HCT116 (cell line): ENCODE measurements around the gene P2RX7. TPM values are rescaled to one million over a fixed set of nuclear protein-coding genes. Genes with fewer than 3 reads are reported as not detected.

ENCODE experiments used
- ATAC-seq: fragments of 200-7000 bp; cut with Tn5 transposase; 2 replicates; pipeline ENCODE4 v1.9.1; 2020; ENCODE audit warnings: mild to moderate bottlenecking, moderate library complexity
- BruUV-seq: library from RNA; stranded (reverse); fragments of 400-500 nt; replicated peaks from 2 replicates; lab custom pipeline; 2021; lab: Mats Ljungman, UMichigan
- CTCF ChIA-PET: fragments of 300-600 bp; sonication (Branson Sonifier 250); formaldehyde crosslinking; loops from one replicate; lab custom pipeline; 2021; ENCODE audit warnings: antibody characterized with exemption; lab: Charles Lee
- POLR2A ChIA-PET: fragments of 300-600, 350-600 bp; sonication (Branson Sonifier 250); formaldehyde crosslinking; loops from one replicate; lab custom pipeline; 2021; ENCODE audit warnings: antibody characterized with exemption; lab: Charles Lee
- RAD21 ChIA-PET, 2 experiments: fragments of 300-600 bp; sonication (Branson Sonifier 250); formaldehyde crosslinking; loops; one replicate each; lab custom pipeline; 2023; ENCODE audit warnings: low total read pairs in 2 of 2; ENCODE audit not compliant: uncharacterized antibody in 2 of 2, unreplicated experiment in 2 of 2, low non-redundant PET in 1 of 2; lab: Charles Lee
- DNase-seq: peaks from one replicate; pipeline ENCODE4 v3.0.0-alpha.2; 2010; ENCODE audit warnings: low read depth, low spot score
- H2AFZ ChIP-seq: fragments of 200-600 bp; shearing (Covaris generic), sonication (generic); 2 replicates; pipeline ENCODE4 v1.6.1; 2017; ENCODE audit warnings: low read depth, mixed run types, mixed read lengths, antibody characterized with exemption, low read length; ENCODE audit not compliant: poor library complexity, severe bottlenecking
- H3K27ac ChIP-seq: 2 replicates; pipeline ENCODE4 v1.5.1; 2012; ENCODE audit warnings: low read depth, low read length
- H3K27me3 ChIP-seq: fragments of 200-600 bp; sonication (generic); 2 replicates; pipeline ENCODE4 v1.6.1; 2016; ENCODE audit warnings: mixed run types, low read length, mixed read lengths; ENCODE audit not compliant: insufficient read depth
- H3K36me3 ChIP-seq, 2 experiments: fragments of 200-500 bp in 1 of 2; fragments of 200-600 bp in 1 of 2; sonication (Bioruptor generic) in 1 of 2; sonication (generic) in 1 of 2; 2 replicates each; pipeline versions ENCODE4 v1.5.1 to v1.6.1; 2014 to 2016; ENCODE audit warnings: low read length in 2 of 2, inconsistent platforms in 1 of 2, mixed read lengths in 1 of 2, mixed run types in 1 of 2; ENCODE audit not compliant: insufficient read depth in 2 of 2, control insufficient read depth in 1 of 2
- H3K4me1 ChIP-seq, 2 experiments: fragments of 200-600 bp in 1 of 2; sonication (generic) in 1 of 2; 2 replicates each; pipeline versions ENCODE4 v1.5.1 to v1.6.1; 2012 to 2017; ENCODE audit warnings: low read length in 2 of 2, inconsistent platforms in 1 of 2, mild to moderate bottlenecking in 1 of 2, mixed read lengths in 1 of 2, mixed run types in 1 of 2, moderate library complexity in 1 of 2; ENCODE audit not compliant: insufficient read depth in 2 of 2, control insufficient read depth in 1 of 2
- H3K4me2 ChIP-seq: fragments of 200-600 bp; sonication (generic); 2 replicates; pipeline ENCODE4 v1.6.1; 2017; ENCODE audit warnings: mixed run types, low read length, mixed read lengths
- H3K4me3 ChIP-seq, 2 experiments: fragments of 200-600 bp in 1 of 2; sonication (generic) in 1 of 2; replicated peaks in 1 of 2; 2 replicates each; pipeline ENCODE4 v1.5.1; 2011 to 2016; ENCODE audit warnings: low read length in 2 of 2, control low read depth in 1 of 2, low read depth in 1 of 2, mild to moderate bottlenecking in 1 of 2, mixed read lengths in 1 of 2, mixed run types in 1 of 2
- H3K79me2 ChIP-seq: fragments of 200-600 bp; sonication (generic); 2 replicates; pipeline ENCODE4 v1.6.1; 2017; ENCODE audit warnings: mild to moderate bottlenecking, mixed run types, low read length, moderate library complexity, mixed read lengths; ENCODE audit not compliant: insufficient read depth
- H3K9ac ChIP-seq: fragments of 200-600 bp; sonication (generic); 2 replicates; pipeline ENCODE4 v1.6.1; 2016; ENCODE audit warnings: low read length, mixed read lengths
- H3K9me2 ChIP-seq: fragments of 200-600 bp; sonication (generic), shearing (Covaris generic); 2 replicates; pipeline ENCODE4 v1.6.1; 2017; ENCODE audit warnings: mixed run types, mild to moderate bottlenecking, moderate library complexity; ENCODE audit not compliant: insufficient read depth
- H3K9me3 ChIP-seq, 2 experiments: fragments of 200-500 bp in 1 of 2; fragments of 200-600 bp in 1 of 2; sonication (Bioruptor generic) in 1 of 2; sonication (generic) in 1 of 2; 2 replicates each; pipeline ENCODE4 v1.6.1; 2014 to 2017; ENCODE audit warnings: low read length in 2 of 2, mixed read lengths in 2 of 2, inconsistent platforms in 1 of 2, low read depth in 1 of 2, mild to moderate bottlenecking in 1 of 2, mixed run types in 1 of 2, moderate library complexity in 1 of 2; ENCODE audit not compliant: control insufficient read depth in 1 of 2, insufficient read depth in 1 of 2
- H4K20me1 ChIP-seq: fragments of 200-600 bp; sonication (generic), shearing (Covaris generic); 2 replicates; pipeline ENCODE4 v1.6.1; 2017; ENCODE audit warnings: mixed run types, mild to moderate bottlenecking, moderate library complexity; ENCODE audit not compliant: insufficient read depth
- ATF3 ChIP-seq: IDR thresholded peaks from 2 replicates; pipeline ENCODE4 v1.6.1; 2012
- CBX3 ChIP-seq: IDR thresholded peaks from 2 replicates; pipeline ENCODE4 v1.6.1; 2012; ENCODE audit warnings: low read depth
- CEBPB ChIP-seq: IDR thresholded peaks from 2 replicates; pipeline ENCODE4 v1.6.1; 2012; ENCODE audit warnings: low read depth
- EGR1 ChIP-seq: IDR thresholded peaks from 2 replicates; pipeline ENCODE4 v1.6.1; 2012; ENCODE audit warnings: low read depth
- EZH2 ChIP-seq: fragments of 200-600 bp; sonication (generic); IDR thresholded peaks from 2 replicates; pipeline ENCODE4 v1.6.1; 2017; ENCODE audit warnings: antibody characterized with exemption, mixed run types
- EZH2phosphoT487 ChIP-seq: fragments of 200-600 bp; IDR thresholded peaks from 2 replicates; pipeline ENCODE4 v1.6.1; 2018; ENCODE audit warnings: antibody characterized with exemption, borderline replicate concordance
- FOSL1 ChIP-seq: IDR thresholded peaks from 2 replicates; pipeline ENCODE4 v1.6.1; 2012; ENCODE audit warnings: low read depth
- POLR2AphosphoS5 ChIP-seq: IDR thresholded peaks from 2 replicates; pipeline ENCODE4 v1.6.1; 2011; ENCODE audit warnings: mild to moderate bottlenecking, low read depth, low read length, moderate library complexity
- RAD21 ChIP-seq: IDR thresholded peaks from 2 replicates; pipeline ENCODE4 v1.6.1; 2012; ENCODE audit warnings: low read depth, mild to moderate bottlenecking
- SIN3A ChIP-seq: IDR thresholded peaks from 2 replicates; pipeline ENCODE4 v1.6.1; 2012; ENCODE audit warnings: low read depth
- SP1 ChIP-seq: IDR thresholded peaks from 2 replicates; pipeline ENCODE4 v1.6.1; 2012; ENCODE audit warnings: low read depth
- TCF7L2 ChIP-seq: IDR thresholded peaks from 2 replicates; pipeline ENCODE4 v1.7.0; 2011; ENCODE audit warnings: borderline replicate concordance, inconsistent platforms; ENCODE audit not compliant: insufficient read depth, insufficient read length; ENCODE audit errors: extremely low read depth
- ZNF274 ChIP-seq: fragments of 200-500 bp; sonication (Bioruptor generic); IDR thresholded peaks from 2 replicates; pipeline ENCODE4 v1.6.1; 2014; ENCODE audit warnings: mild to moderate bottlenecking, low read depth, low read length, inconsistent platforms
- intact Hi-C: fragments of 100-400 bp; cut with micrococcal nuclease; formaldehyde crosslinking; loops from 2 replicates; pipeline ENCODE4 v1.10.0; 2022
- total RNA-seq: library from RNA; stranded (reverse); gene quantifications from one replicate; pipeline ENCODE4 v1.2.1, GENCODE V29; 2021; ENCODE audit not compliant: unreplicated experiment
- TF ChIP-seq, protein P1 (sequence below): IDR thresholded peaks from 2 replicates; pipeline ENCODE4 v1.6.1; 2012

Gene P2RX7
- total RNA-seq, 1 experiment from 2014 or later = 1.5 TPM

- TF ChIP-seq ATF3 = no peak
- TF ChIP-seq, protein P1, sequence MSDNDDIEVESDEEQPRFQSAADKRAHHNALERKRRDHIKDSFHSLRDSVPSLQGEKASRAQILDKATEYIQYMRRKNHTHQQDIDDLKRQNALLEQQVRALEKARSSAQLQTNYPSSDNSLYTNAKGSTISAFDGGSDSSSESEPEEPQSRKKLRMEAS = no peak
- TF ChIP-seq RAD21 = no peak
- TF ChIP-seq EZH2phosphoT487 = no peak
- TF ChIP-seq ZNF274 = no peak
- TF ChIP-seq CBX3 = no peak
- no peak for TF ChIP-seq EGR1
- TF ChIP-seq SIN3A = no peak
- no peak for TF ChIP-seq FOSL1
- TF ChIP-seq CEBPB = no peak
- no peak for TF ChIP-seq TCF7L2
- no peak for TF ChIP-seq EZH2
- TF ChIP-seq SP1 = no peak
- TF ChIP-seq POLR2AphosphoS5 = no peak
- Histone ChIP-seq H3K27me3 (no peaks in the 10 kb centered on the region), H3K36me3 (no peaks in the 10 kb centered on the region), H3K4me2 (no peak overlapping the region), H3K4me3 (no peak overlapping the region), H3K9ac (no peak overlapping the region), H3K79me2 (no peaks in the 10 kb centered on the region), H3K27ac (no peak overlapping the region), H3K4me1 (no peaks in the 10 kb centered on the region), H2AFZ (no peak overlapping the region), H3K9me2 (no peaks in the 10 kb centered on the region), H3K9me3 (no peaks in the 10 kb centered on the region), H4K20me1 (no peaks in the 10 kb centered on the region)
- DNase-seq = no peak
- ChIA-PET POLR2A (no interaction called here), RAD21 (no interaction called here), CTCF (no interaction called here)
- BruUV-seq = no TSS peak
- no peak for ATAC-seq
- intact Hi-C loops = no loop called here
Observed at GRCh38 chr12:121167232-121167820, 34.6 kb downstream of the P2RX7 start.
